HTR-8/SVneo (cell line): ENCODE results near the gene RGS2.

Experiments
- DNase-seq: peaks from one replicate; pipeline ENCODE4 v3.0.0; 2011; ENCODE audit warnings: low spot score, mixed read lengths; ENCODE audit not compliant: insufficient read length
- FAIRE-seq: peaks from 2 replicates; lab custom pipeline; 2011; peaks lifted over from hg19 to GRCh38; lab: Jason Lieb, UNC

The RGS2 gene

DNA sequence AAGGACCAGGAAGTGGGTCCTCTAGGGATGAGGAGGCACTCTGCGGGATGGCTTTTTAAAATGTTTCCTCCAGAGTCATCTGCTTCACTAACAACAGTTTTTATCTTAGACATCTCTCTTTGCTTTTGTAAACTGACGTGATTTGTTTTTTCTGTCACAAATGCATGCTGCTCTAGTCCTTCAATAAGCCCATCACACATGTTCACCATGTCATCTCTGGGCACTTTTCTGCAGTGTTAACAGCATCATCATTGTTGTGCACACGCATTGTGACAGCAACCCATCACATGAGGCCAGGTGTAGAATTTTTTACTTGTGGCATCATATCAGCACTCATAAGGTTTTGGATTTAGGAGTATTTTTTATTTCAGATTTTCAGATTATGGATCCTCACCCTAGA is 12.5 kb downstream of the RGS2 start:
- DNase-seq, result no peak
- no peak for FAIRE-seq

GRCh38 chr1:192824511-192824910 is 15.7 kb downstream of the RGS2 start:
- FAIRE-seq (no peak), DNase-seq (no peak)

GRCh38 chr1:192826791-192827546 is 18.1 kb downstream of the RGS2 start:
- FAIRE-seq (no peak), DNase-seq (no peak)

GRCh38 chr1:192830595-192831246 is 21.9 kb downstream of the RGS2 start:
- no peak for DNase-seq
- FAIRE-seq, result no peak

DNA sequence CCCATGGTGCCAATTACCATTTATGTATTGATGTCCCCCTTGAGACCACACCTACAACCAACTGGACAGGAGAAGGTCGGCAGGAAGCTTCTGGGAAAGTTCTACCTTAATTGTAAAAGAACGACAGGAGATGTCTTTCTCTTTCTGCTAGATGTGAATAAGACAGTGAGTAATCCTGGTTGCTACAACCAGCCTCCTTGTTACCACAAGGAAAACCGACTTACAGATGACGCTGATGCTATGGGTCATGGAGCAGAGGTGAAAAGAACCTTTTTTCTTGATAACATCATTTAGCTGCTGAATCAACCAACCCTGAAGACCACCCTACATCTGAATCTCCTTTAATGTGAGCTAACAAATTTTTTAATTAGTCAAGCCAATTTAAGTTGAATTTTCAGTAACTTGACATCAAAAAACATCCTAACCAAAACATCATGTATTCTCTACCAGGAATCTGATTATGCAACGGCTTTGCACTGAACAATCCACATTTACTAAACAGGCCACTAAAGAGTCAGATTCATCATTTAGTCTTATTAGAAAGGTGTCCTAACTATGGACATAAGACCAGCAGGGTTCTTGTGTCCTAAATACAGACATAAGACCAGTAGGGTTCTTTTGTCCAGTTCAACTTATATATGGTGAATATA is 23.0 kb downstream of the RGS2 start:
- no peak for DNase-seq
- no peak for FAIRE-seq

DNA sequence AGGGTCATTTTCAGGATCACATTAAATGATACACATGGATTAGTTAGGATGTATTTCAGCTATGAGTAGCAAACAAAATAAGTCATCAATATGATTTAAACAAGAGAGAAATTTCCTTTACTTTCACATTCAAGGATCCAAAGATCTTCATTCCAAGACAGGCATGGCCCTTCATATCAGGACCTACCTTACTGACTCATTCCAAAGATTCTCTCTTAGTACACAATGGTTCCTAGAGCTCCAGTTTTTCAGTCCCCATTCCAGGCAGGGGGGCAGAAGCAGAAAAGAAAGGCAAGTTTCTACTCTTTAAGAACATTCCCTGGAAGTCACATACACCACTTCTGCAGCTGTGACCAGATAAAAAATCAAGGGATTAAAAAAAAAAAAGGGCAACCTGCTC is 23.7 kb downstream of the RGS2 start:
- FAIRE-seq, result no peak
- DNase-seq, result no peak

- no peak for FAIRE-seq
- DNase-seq, result no peak
Measured at GRCh38 chr1:192835116-192835515, 26.3 kb downstream of the RGS2 start.

GRCh38 chr1:192839162-192840066 is 30.6 kb downstream of the RGS2 start:
- FAIRE-seq, result no peak
- DNase-seq, result no peak

DNA sequence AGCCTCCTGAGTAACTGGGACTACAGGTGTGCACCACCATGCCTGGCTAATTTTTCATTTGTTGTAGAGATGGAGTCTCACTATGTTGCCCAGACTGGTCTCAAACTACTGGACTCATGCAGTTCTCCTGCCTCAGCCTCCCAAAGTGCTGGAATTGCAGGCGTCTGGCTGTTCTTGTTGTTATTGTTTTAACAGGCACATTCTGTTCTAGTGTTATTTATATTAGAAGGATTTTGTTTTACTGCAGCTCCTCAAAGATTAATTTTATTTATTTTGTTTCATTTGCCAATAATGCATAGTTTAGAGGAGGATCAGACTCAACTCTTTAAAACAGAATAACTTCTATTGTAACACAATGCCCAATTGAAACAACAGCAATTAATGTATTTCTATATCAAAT is 35.5 kb downstream of the RGS2 start:
- no peak for FAIRE-seq
- no peak for DNase-seq

- no peak for FAIRE-seq
- no peak for DNase-seq
Measured at GRCh38 chr1:192846950-192847349, 38.1 kb downstream of the RGS2 start.

GRCh38 chr1:192849011-192849410 is 40.2 kb downstream of the RGS2 start:
- no peak for DNase-seq
- FAIRE-seq, result no peak

DNA sequence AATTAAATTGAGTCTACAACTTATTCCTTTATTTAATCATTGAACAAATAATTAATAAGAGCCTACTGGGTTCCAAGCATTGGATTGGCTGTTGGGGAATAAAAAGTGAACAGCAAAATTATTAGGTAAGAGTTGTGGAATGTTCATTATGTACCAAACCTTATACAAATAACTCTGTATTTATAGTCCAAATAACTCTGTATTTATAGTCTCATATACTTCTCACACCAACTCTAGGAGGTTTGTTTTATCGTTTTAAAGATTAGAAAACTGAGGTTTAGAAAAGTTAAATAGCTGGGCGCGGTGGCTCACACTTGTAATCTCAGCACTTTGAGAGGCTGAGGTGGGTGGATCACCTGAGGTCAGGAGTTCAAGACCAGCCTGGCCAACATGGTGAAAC is 40.6 kb downstream of the RGS2 start:
- DNase-seq (no peak), FAIRE-seq (no peak)

DNA sequence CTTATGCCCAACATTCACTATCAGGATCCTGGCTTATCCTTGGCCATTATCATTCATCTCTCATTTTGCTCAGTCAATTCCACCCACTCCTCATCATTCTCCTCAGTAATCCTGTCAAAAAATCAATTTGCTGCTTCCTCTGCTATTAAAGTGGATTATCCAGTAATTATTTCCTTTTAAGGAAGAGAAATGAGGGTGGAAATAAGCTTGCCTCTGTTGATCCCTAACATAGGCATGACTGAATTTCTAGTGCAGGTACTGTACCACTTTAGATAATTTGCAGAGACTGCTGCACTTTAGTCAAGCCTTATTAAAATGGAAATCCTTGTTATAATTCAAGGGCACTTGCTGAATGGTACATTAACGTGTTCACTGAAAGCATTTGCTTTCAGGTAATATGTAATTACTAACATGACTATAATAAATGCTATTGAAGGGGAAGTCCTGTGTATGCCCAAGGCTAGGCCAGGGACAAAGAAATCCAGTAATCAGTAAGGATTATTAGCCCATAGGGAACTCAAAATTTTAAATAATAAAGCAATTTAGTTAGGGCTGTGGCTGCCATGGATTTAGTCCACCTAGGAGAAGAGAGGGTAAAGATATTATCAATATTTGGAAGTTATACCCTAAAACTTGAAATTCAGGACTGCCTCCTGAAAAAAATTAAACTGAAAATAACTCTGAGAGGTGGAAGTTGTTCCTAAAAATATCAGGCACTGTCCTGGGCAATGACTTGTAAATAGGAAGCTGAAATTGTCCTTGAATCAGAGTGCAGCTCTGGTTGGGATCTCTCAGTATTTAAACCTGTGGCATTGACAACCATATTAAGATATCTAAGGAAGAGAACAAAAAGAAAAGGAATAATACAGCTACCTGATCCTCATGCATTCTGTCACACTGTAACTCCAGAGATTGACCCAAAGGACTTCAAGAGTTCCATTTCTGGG is 43.4 kb downstream of the RGS2 start:
- no peak for FAIRE-seq
- DNase-seq, result no peak

DNA sequence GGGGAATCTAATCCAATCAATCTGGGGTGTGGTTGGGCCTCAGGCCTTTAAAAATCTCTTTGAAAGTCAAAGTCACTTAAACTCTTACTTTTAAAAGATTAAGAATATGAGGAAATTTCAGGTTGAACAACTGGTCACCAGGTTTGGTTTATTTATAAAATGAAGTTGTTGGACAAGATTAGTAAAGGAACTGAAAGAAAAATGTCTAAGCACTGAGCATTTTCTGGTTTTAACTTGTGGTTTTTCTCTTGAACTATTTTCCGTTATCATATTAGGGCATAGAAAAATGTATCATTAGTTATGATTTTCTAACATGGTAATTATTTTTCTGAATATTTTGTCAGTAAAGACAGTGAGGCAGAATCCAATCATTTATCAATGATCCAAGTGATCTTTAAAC is 49.6 kb downstream of the RGS2 start:
- DNase-seq, result no peak
- no peak for FAIRE-seq

DNA sequence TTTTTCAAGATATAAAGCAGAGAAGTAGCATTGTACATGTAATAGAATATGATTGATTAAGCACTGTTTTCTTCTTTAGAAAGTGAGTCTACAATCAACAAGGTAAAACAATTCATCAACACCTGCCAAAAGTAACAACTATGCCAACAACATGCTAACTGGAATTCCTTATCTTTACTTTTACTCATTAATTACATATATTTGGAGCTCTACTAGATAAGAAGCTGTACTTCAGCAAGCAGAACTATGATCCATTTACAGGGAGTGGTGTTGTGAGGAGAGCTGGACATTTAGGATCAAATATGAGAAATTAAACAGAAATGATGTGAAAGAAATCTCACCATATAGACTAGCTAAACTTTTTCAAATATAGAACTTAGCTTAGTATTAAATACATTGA is 51.0 kb downstream of the RGS2 start:
- DNase-seq (no peak), FAIRE-seq (no peak)

DNA sequence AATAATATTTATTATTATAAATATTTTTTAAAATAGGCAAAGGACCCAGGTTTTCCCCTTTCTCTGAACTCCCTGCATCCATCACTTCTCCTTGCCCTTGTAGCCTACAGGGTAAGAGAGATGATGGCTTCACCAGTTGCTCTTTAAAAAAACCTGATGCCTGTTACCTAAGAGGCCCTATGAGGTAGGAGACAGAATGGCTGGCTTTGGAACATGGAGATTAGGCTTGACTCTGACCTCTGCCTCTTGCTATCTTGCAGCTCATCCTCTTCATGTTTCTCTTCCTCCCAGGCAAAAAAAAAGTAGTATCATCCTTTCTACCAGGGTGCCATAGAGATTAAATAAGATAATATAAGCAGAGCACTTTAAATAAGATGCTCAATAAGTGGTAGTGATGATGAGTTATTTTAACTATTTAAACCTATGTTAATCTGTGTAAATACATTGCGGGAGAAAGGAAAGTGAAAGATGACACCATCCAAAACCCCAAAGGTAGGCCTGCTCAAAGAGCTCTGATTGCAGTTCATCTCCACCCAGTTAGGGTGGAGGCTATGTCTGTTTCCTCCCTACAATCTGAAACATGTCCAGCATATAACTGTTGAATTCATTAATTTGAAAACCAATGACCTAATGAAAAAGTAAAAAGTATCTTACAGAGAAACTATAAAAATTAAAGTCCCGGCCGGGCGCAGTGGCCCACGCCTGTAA is 51.8 kb downstream of the RGS2 start:
- no peak for DNase-seq
- FAIRE-seq, result no peak

GRCh38 chr1:192861860-192862259 is 53.0 kb downstream of the RGS2 start:
- DNase-seq (no peak), FAIRE-seq (no peak)
